Prostate gland (tissue), 2 donors: ENCODE results near the gene GNPTAB.

ENCODE experiments used
- CTCF ChIP-seq, 4 experiments: fragments of 200-600 bp in 2 of 4; fragments of 450-650 bp in 2 of 4; sonication (generic) in 2 of 4; IDR thresholded peaks; 1 replicate in 3 of 4; 2 replicates in 1 of 4; pipeline ENCODE4 v1.5.1; 2016 to 2019; ENCODE audit warnings: antibody characterized with exemption in 4 of 4, mild to moderate bottlenecking in 2 of 4, moderate library complexity in 2 of 4
- POLR2A ChIP-seq: fragments of 450-650 bp; IDR thresholded peaks from one replicate; pipeline ENCODE4 v1.6.1; 2016; ENCODE audit warnings: antibody characterized with exemption, mild to moderate bottlenecking
- POLR2AphosphoS5 ChIP-seq: sonication (generic); formaldehyde crosslinking; IDR thresholded peaks from one replicate; pipeline ENCODE4 v1.6.1; 2017; ENCODE audit warnings: antibody characterized with exemption

GRCh38 chr12:101841069-101841468, 10.3 kb upstream of the GNPTAB start:
- TF ChIP-seq POLR2AphosphoS5 (no peak), POLR2A (no peak), CTCF (IDR thresholded peaks at IDR 0.05) (no peak)
